HCT116 (cell line): ENCODE measurements around the gene SON. TPM values are rescaled to one million over a fixed set of nuclear protein-coding genes. Genes with fewer than 3 reads are reported as not detected.

Experiments used
- ATAC-seq: fragments of 200-7000 bp; cut with Tn5 transposase; 2 replicates; pipeline ENCODE4 v1.9.1; 2020; ENCODE audit warnings: mild to moderate bottlenecking, moderate library complexity
- BruUV-seq: library from RNA; stranded (reverse); fragments of 400-500 nt; replicated peaks from 2 replicates; lab custom pipeline; 2021; lab: Mats Ljungman, UMichigan
- CTCF ChIA-PET: fragments of 300-600 bp; sonication (Branson Sonifier 250); formaldehyde crosslinking; loops from one replicate; lab custom pipeline; 2021; ENCODE audit warnings: antibody characterized with exemption; lab: Charles Lee
- POLR2A ChIA-PET: fragments of 300-600, 350-600 bp; sonication (Branson Sonifier 250); formaldehyde crosslinking; loops from one replicate; lab custom pipeline; 2021; ENCODE audit warnings: antibody characterized with exemption; lab: Charles Lee
- RAD21 ChIA-PET, 2 experiments: fragments of 300-600 bp; sonication (Branson Sonifier 250); formaldehyde crosslinking; loops; one replicate each; lab custom pipeline; 2023; ENCODE audit warnings: low total read pairs in 2 of 2; ENCODE audit not compliant: uncharacterized antibody in 2 of 2, unreplicated experiment in 2 of 2, low non-redundant PET in 1 of 2; lab: Charles Lee
- DNase-seq: peaks from one replicate; pipeline ENCODE4 v3.0.0-alpha.2; 2010; ENCODE audit warnings: low read depth, low spot score
- H2AFZ ChIP-seq: fragments of 200-600 bp; shearing (Covaris generic), sonication (generic); 2 replicates; pipeline ENCODE4 v1.6.1; 2017; ENCODE audit warnings: low read depth, mixed run types, mixed read lengths, antibody characterized with exemption, low read length; ENCODE audit not compliant: poor library complexity, severe bottlenecking
- H3K27ac ChIP-seq: 2 replicates; pipeline ENCODE4 v1.5.1; 2012; ENCODE audit warnings: low read depth, low read length
- H3K27me3 ChIP-seq: fragments of 200-600 bp; sonication (generic); 2 replicates; pipeline ENCODE4 v1.6.1; 2016; ENCODE audit warnings: mixed run types, low read length, mixed read lengths; ENCODE audit not compliant: insufficient read depth
- H3K36me3 ChIP-seq, 2 experiments: fragments of 200-500 bp in 1 of 2; fragments of 200-600 bp in 1 of 2; sonication (Bioruptor generic) in 1 of 2; sonication (generic) in 1 of 2; 2 replicates each; pipeline versions ENCODE4 v1.5.1 to v1.6.1; 2014 to 2016; ENCODE audit warnings: low read length in 2 of 2, inconsistent platforms in 1 of 2, mixed read lengths in 1 of 2, mixed run types in 1 of 2; ENCODE audit not compliant: insufficient read depth in 2 of 2, control insufficient read depth in 1 of 2
- H3K4me1 ChIP-seq, 2 experiments: fragments of 200-600 bp in 1 of 2; sonication (generic) in 1 of 2; 2 replicates each; pipeline versions ENCODE4 v1.5.1 to v1.6.1; 2012 to 2017; ENCODE audit warnings: low read length in 2 of 2, inconsistent platforms in 1 of 2, mild to moderate bottlenecking in 1 of 2, mixed read lengths in 1 of 2, mixed run types in 1 of 2, moderate library complexity in 1 of 2; ENCODE audit not compliant: insufficient read depth in 2 of 2, control insufficient read depth in 1 of 2
- H3K4me2 ChIP-seq: fragments of 200-600 bp; sonication (generic); 2 replicates; pipeline ENCODE4 v1.6.1; 2017; ENCODE audit warnings: mixed run types, low read length, mixed read lengths
- H3K4me3 ChIP-seq, 2 experiments: fragments of 200-600 bp in 1 of 2; sonication (generic) in 1 of 2; replicated peaks in 1 of 2; 2 replicates each; pipeline ENCODE4 v1.5.1; 2011 to 2016; ENCODE audit warnings: low read length in 2 of 2, control low read depth in 1 of 2, low read depth in 1 of 2, mild to moderate bottlenecking in 1 of 2, mixed read lengths in 1 of 2, mixed run types in 1 of 2
- H3K79me2 ChIP-seq: fragments of 200-600 bp; sonication (generic); 2 replicates; pipeline ENCODE4 v1.6.1; 2017; ENCODE audit warnings: mild to moderate bottlenecking, mixed run types, low read length, moderate library complexity, mixed read lengths; ENCODE audit not compliant: insufficient read depth
- H3K9ac ChIP-seq: fragments of 200-600 bp; sonication (generic); 2 replicates; pipeline ENCODE4 v1.6.1; 2016; ENCODE audit warnings: low read length, mixed read lengths
- H3K9me2 ChIP-seq: fragments of 200-600 bp; sonication (generic), shearing (Covaris generic); 2 replicates; pipeline ENCODE4 v1.6.1; 2017; ENCODE audit warnings: mixed run types, mild to moderate bottlenecking, moderate library complexity; ENCODE audit not compliant: insufficient read depth
- H3K9me3 ChIP-seq, 2 experiments: fragments of 200-500 bp in 1 of 2; fragments of 200-600 bp in 1 of 2; sonication (Bioruptor generic) in 1 of 2; sonication (generic) in 1 of 2; 2 replicates each; pipeline ENCODE4 v1.6.1; 2014 to 2017; ENCODE audit warnings: low read length in 2 of 2, mixed read lengths in 2 of 2, inconsistent platforms in 1 of 2, low read depth in 1 of 2, mild to moderate bottlenecking in 1 of 2, mixed run types in 1 of 2, moderate library complexity in 1 of 2; ENCODE audit not compliant: control insufficient read depth in 1 of 2, insufficient read depth in 1 of 2
- H4K20me1 ChIP-seq: fragments of 200-600 bp; sonication (generic), shearing (Covaris generic); 2 replicates; pipeline ENCODE4 v1.6.1; 2017; ENCODE audit warnings: mixed run types, mild to moderate bottlenecking, moderate library complexity; ENCODE audit not compliant: insufficient read depth
- CBX3 ChIP-seq: IDR thresholded peaks from 2 replicates; pipeline ENCODE4 v1.6.1; 2012; ENCODE audit warnings: low read depth
- CEBPB ChIP-seq: IDR thresholded peaks from 2 replicates; pipeline ENCODE4 v1.6.1; 2012; ENCODE audit warnings: low read depth
- ELF1 ChIP-seq: IDR thresholded peaks from 2 replicates; pipeline ENCODE4 v1.6.1; 2012; ENCODE audit warnings: low read depth, borderline replicate concordance
- EZH2 ChIP-seq: fragments of 200-600 bp; sonication (generic); IDR thresholded peaks from 2 replicates; pipeline ENCODE4 v1.6.1; 2017; ENCODE audit warnings: antibody characterized with exemption, mixed run types
- EZH2phosphoT487 ChIP-seq: fragments of 200-600 bp; IDR thresholded peaks from 2 replicates; pipeline ENCODE4 v1.6.1; 2018; ENCODE audit warnings: antibody characterized with exemption, borderline replicate concordance
- FOSL1 ChIP-seq: IDR thresholded peaks from 2 replicates; pipeline ENCODE4 v1.6.1; 2012; ENCODE audit warnings: low read depth
- JUND ChIP-seq: IDR thresholded peaks from 2 replicates; pipeline ENCODE4 v1.6.1; 2012
- POLR2A ChIP-seq: IDR thresholded peaks from 2 replicates; pipeline ENCODE4 v1.7.0; 2011; ENCODE audit warnings: borderline replicate concordance; ENCODE audit not compliant: insufficient read depth, insufficient read length; ENCODE audit errors: extremely low read depth
- POLR2AphosphoS5 ChIP-seq: IDR thresholded peaks from 2 replicates; pipeline ENCODE4 v1.6.1; 2011; ENCODE audit warnings: mild to moderate bottlenecking, low read depth, low read length, moderate library complexity
- RAD21 ChIP-seq: IDR thresholded peaks from 2 replicates; pipeline ENCODE4 v1.6.1; 2012; ENCODE audit warnings: low read depth, mild to moderate bottlenecking
- SIN3A ChIP-seq: IDR thresholded peaks from 2 replicates; pipeline ENCODE4 v1.6.1; 2012; ENCODE audit warnings: low read depth
- SP1 ChIP-seq: IDR thresholded peaks from 2 replicates; pipeline ENCODE4 v1.6.1; 2012; ENCODE audit warnings: low read depth
- intact Hi-C: fragments of 100-400 bp; cut with micrococcal nuclease; formaldehyde crosslinking; loops from 2 replicates; pipeline ENCODE4 v1.10.0; 2022
- total RNA-seq: library from RNA; stranded (reverse); gene quantifications from one replicate; pipeline ENCODE4 v1.2.1, GENCODE V29; 2021; ENCODE audit not compliant: unreplicated experiment
- TF ChIP-seq, protein P1 (sequence below): IDR thresholded peaks from 2 replicates; pipeline ENCODE4 v1.6.1; 2012
- TF ChIP-seq, protein P2 (sequence below), 3 experiments: fragments of 200-600 bp in 1 of 3; sonication (generic) in 1 of 3; IDR thresholded peaks in 2 of 3; conservative IDR thresholded peaks in 1 of 3; 2 replicates each; pipeline ENCODE4 v1.5.1; 2012 to 2017; ENCODE audit warnings: low read depth in 2 of 3, low read length in 2 of 3, antibody characterized with exemption in 1 of 3, borderline replicate concordance in 1 of 3, control low read depth in 1 of 3, mild to moderate bottlenecking in 1 of 3, mixed read lengths in 1 of 3, mixed run types in 1 of 3, moderate library complexity in 1 of 3; ENCODE audit not compliant: insufficient read depth in 1 of 3
- TF ChIP-seq, protein P3 (sequence below): IDR thresholded peaks from 2 replicates; pipeline ENCODE4 v1.6.1; 2011; ENCODE audit warnings: mild to moderate bottlenecking, low read length, moderate library complexity; ENCODE audit not compliant: insufficient replicate concordance; ENCODE audit errors: extremely low read depth
- TF ChIP-seq, protein P4 (sequence below): IDR thresholded peaks from 2 replicates; pipeline ENCODE4 v1.6.1; 2012
- TF ChIP-seq, protein P5 (sequence below): IDR thresholded peaks from 2 replicates; pipeline ENCODE4 v1.6.1; 2012; ENCODE audit warnings: low read depth

SON gene
- total RNA-seq, 1 experiment from 2014 or later, result 195 TPM

DNA sequence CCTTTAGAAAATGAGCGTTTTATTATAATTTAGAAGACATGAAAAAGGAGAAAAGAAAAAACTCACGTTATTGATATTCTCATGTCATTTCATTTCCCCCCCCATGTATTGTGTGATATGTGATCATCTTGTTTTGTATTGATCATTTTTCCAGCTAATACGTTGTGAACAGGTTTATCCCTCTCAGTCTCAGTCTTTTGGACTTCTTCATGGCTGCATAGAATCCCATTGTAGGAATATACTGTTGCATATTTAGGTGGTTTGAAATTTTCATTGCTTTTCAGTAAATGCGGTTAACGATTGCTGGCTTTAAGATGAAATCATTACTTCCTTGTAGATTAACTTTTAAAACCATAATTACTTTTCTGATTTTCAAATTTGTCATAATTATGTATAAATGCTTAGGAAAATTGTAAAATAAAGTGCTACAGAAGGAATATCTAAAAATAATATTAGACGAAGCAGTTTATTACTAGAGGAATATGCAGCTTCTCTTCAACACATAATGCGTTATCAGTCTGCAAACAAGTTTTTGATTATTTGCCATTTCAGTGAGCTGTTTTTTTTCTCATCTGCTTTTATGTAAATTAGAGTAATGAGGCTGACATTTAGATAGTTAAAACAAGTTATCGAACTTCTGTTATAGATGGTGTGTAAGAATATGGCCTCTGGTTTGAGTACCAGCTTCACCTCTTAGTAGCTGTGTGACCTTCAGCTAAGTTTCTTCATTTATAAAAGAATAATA lies 1.8 kb downstream of the SON start:
- Histone ChIP-seq H3K4me1 (peaks cover 15 to 19% of the 10 kb centered on the region in 2 experiments), H3K79me2 (peaks cover 90% of the 10 kb centered on the region), H4K20me1 (peaks cover 44% of the 10 kb centered on the region), H3K36me3 (peaks cover 26 to 40% of the 10 kb centered on the region in 2 experiments), H3K4me3 (peak overlapping the region; percentile 87 to 91), H2AFZ (no peak overlapping the region), H3K9me2 (no peaks in the 10 kb centered on the region), H3K9ac (peak overlapping the region; percentile 89), H3K4me2 (peak overlapping the region; percentile 92), H3K9me3 (no peaks in the 10 kb centered on the region), H3K27ac (no peak overlapping the region), H3K27me3 (no peaks in the 10 kb centered on the region)
- DNase-seq, result no peak
- TF ChIP-seq SP1 (no peak), EZH2 (no peak), FOSL1 (no peak), RAD21 (no peak), EZH2phosphoT487 (no peak), ELF1 (no peak), CEBPB (no peak), SIN3A (no peak), POLR2A (no peak), JUND (no peak), POLR2AphosphoS5 (no peak), CBX3 (no peak)
- TF ChIP-seq, protein P1, sequence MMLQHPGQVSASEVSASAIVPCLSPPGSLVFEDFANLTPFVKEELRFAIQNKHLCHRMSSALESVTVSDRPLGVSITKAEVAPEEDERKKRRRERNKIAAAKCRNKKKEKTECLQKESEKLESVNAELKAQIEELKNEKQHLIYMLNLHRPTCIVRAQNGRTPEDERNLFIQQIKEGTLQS, result no peak
- TF ChIP-seq, protein P2, sequence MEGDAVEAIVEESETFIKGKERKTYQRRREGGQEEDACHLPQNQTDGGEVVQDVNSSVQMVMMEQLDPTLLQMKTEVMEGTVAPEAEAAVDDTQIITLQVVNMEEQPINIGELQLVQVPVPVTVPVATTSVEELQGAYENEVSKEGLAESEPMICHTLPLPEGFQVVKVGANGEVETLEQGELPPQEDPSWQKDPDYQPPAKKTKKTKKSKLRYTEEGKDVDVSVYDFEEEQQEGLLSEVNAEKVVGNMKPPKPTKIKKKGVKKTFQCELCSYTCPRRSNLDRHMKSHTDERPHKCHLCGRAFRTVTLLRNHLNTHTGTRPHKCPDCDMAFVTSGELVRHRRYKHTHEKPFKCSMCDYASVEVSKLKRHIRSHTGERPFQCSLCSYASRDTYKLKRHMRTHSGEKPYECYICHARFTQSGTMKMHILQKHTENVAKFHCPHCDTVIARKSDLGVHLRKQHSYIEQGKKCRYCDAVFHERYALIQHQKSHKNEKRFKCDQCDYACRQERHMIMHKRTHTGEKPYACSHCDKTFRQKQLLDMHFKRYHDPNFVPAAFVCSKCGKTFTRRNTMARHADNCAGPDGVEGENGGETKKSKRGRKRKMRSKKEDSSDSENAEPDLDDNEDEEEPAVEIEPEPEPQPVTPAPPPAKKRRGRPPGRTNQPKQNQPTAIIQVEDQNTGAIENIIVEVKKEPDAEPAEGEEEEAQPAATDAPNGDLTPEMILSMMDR (IDR thresholded peaks at IDR 0.05 in 2 of 3, conservative IDR thresholded peaks at IDR 0.05 in 1 of 3; ENCODE audit: borderline replicate concordance in 1 of 3, insufficient read depth in 1 of 3, low read depth in 2 of 3, low read length in 2 of 3), result no peak
- TF ChIP-seq, protein P3, sequence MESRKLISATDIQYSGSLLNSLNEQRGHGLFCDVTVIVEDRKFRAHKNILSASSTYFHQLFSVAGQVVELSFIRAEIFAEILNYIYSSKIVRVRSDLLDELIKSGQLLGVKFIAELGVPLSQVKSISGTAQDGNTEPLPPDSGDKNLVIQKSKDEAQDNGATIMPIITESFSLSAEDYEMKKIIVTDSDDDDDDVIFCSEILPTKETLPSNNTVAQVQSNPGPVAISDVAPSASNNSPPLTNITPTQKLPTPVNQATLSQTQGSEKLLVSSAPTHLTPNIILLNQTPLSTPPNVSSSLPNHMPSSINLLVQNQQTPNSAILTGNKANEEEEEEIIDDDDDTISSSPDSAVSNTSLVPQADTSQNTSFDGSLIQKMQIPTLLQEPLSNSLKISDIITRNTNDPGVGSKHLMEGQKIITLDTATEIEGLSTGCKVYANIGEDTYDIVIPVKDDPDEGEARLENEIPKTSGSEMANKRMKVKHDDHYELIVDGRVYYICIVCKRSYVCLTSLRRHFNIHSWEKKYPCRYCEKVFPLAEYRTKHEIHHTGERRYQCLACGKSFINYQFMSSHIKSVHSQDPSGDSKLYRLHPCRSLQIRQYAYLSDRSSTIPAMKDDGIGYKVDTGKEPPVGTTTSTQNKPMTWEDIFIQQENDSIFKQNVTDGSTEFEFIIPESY, result no peak
- TF ChIP-seq, protein P4, sequence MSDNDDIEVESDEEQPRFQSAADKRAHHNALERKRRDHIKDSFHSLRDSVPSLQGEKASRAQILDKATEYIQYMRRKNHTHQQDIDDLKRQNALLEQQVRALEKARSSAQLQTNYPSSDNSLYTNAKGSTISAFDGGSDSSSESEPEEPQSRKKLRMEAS, result no peak
- TF ChIP-seq, protein P5, sequence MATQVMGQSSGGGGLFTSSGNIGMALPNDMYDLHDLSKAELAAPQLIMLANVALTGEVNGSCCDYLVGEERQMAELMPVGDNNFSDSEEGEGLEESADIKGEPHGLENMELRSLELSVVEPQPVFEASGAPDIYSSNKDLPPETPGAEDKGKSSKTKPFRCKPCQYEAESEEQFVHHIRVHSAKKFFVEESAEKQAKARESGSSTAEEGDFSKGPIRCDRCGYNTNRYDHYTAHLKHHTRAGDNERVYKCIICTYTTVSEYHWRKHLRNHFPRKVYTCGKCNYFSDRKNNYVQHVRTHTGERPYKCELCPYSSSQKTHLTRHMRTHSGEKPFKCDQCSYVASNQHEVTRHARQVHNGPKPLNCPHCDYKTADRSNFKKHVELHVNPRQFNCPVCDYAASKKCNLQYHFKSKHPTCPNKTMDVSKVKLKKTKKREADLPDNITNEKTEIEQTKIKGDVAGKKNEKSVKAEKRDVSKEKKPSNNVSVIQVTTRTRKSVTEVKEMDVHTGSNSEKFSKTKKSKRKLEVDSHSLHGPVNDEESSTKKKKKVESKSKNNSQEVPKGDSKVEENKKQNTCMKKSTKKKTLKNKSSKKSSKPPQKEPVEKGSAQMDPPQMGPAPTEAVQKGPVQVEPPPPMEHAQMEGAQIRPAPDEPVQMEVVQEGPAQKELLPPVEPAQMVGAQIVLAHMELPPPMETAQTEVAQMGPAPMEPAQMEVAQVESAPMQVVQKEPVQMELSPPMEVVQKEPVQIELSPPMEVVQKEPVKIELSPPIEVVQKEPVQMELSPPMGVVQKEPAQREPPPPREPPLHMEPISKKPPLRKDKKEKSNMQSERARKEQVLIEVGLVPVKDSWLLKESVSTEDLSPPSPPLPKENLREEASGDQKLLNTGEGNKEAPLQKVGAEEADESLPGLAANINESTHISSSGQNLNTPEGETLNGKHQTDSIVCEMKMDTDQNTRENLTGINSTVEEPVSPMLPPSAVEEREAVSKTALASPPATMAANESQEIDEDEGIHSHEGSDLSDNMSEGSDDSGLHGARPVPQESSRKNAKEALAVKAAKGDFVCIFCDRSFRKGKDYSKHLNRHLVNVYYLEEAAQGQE, result no peak
- POLR2A ChIA-PET, result interaction anchor here (1.2 kb wide), 1 partner anchor 44 kb away, joined by 3 read pairs; the partner anchor contains the start of gene DONSON
- intact Hi-C loops, result loop anchor here (5.0 kb wide), 1 partner anchor 98 kb away; the partner anchor contains the start of genes CRYZL1 and ITSN1
- CTCF ChIA-PET, result no interaction called here
- no TSS peak for BruUV-seq
- no peak for ATAC-seq
- RAD21 ChIA-PET, result no interaction called here
